HL-60/S4 treated with phorbol 12-myristate 13-acetate at 8.2 ng/mL for 4 days and 3 days (cell line): ENCODE data around the gene DMAC2L.
"Not testable (repeated sequence)": the region's sequence is repeated elsewhere in the genome, so short reads cannot be mapped to it uniquely, and the experiment has no call there.

Experiments used
- in situ Hi-C: fragments of 300-500 bp; cut with MboI; formaldehyde crosslinking; loops from 2 replicates; pipeline ENCODE4 v1.15.0; 2022; ENCODE audit warnings: low sequenced_read_pairs

The DMAC2L gene

GRCh38 chr14:50352584-50352983 lies 40.5 kb downstream of the DMAC2L start:
- in situ Hi-C loops, result no loop called here

- in situ Hi-C loops, result no loop called here
Measured at GRCh38 chr14:50353126-50353525, 41.0 kb downstream of the DMAC2L start.

- in situ Hi-C loops, result no loop called here
Measured at GRCh38 chr14:50354527-50354926, 42.4 kb downstream of the DMAC2L start.

- in situ Hi-C loops, result no loop called here
Measured at GRCh38 chr14:50355692-50356091, 43.6 kb downstream of the DMAC2L start.

- in situ Hi-C loops, result not testable (repeated sequence)
Measured at GRCh38 chr14:50356283-50356682, 44.2 kb downstream of the DMAC2L start.

- in situ Hi-C loops, result no loop called here
Measured at GRCh38 chr14:50357124-50357523, 45.0 kb downstream of the DMAC2L start.

- in situ Hi-C loops, result no loop called here
Measured at GRCh38 chr14:50357753-50358395, 45.8 kb downstream of the DMAC2L start.

- in situ Hi-C loops, result no loop called here
Measured at GRCh38 chr14:50359631-50360030, 47.5 kb downstream of the DMAC2L start.

- in situ Hi-C loops, result no loop called here
Measured at GRCh38 chr14:50360093-50360492, 48.0 kb downstream of the DMAC2L start.

- in situ Hi-C loops, result no loop called here
Measured at GRCh38 chr14:50360851-50361250, 48.7 kb downstream of the DMAC2L start.

GRCh38 chr14:50361473-50362403 lies 49.6 kb downstream of the DMAC2L start:
- in situ Hi-C loops, result not testable (repeated sequence)

GRCh38 chr14:50362764-50363713 lies 50.9 kb downstream of the DMAC2L start:
- in situ Hi-C loops, result no loop called here

GRCh38 chr14:50363714-50364111 lies 51.6 kb downstream of the DMAC2L start:
- in situ Hi-C loops, result no loop called here

- in situ Hi-C loops, result no loop called here
Measured at GRCh38 chr14:50364792-50365191, 52.7 kb downstream of the DMAC2L start.

GRCh38 chr14:50365572-50365971 lies 53.4 kb downstream of the DMAC2L start:
- in situ Hi-C loops, result not testable (repeated sequence)

- in situ Hi-C loops, result no loop called here
Measured at GRCh38 chr14:50366115-50366514, 54.0 kb downstream of the DMAC2L start.

- in situ Hi-C loops, result no loop called here
Measured at GRCh38 chr14:50366589-50366988, 54.5 kb downstream of the DMAC2L start.

- in situ Hi-C loops, result no loop called here
Measured at GRCh38 chr14:50371546-50371945, 59.4 kb downstream of the DMAC2L start.

GRCh38 chr14:50373959-50374358 lies 61.8 kb downstream of the DMAC2L start:
- in situ Hi-C loops, result no loop called here

GRCh38 chr14:50375760-50376159 lies 63.6 kb downstream of the DMAC2L start:
- in situ Hi-C loops, result no loop called here
